ENCODE measurements around the gene AOPEP. TPM values are rescaled to one million over a fixed set of nuclear protein-coding genes. Genes with fewer than 3 reads are reported as not detected.

AOPEP gene
- 1 to 10 TPM; 5.8 to 6.4 TPM for total RNA-seq

DNA sequence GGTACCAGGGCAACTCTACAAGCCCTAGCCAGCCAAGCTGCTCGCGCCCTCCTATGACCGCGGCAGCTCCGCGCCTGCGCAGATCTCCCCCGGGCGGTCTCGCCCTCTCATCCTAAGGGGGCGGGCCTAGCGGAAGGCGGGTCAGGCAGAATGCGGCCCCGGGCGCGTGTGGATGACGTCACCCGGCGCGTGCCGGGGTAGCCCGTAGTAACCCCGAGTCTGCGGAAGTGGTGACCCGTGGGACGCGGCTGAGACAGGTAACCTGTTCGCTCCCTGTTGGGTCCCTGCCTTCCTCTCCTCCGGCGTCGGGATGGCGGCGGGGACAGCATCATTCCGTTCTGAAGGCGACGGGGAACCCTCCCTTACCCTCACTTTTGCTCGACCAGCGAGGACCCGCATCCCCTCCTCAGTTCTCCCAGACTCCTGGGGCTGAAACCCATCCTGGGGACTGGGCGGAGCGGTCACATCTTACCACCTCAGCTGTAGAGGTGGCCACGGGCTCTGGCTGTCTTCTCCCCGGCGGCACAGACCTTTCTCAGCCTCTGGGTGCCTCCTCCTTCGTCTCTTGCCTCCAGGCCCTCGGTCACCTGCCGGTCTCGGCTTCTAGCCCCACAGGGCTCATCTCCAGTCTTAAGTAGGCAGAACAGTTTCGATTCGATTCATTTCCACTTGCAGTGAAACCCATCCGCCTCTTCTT, at the start of gene AOPEP:
Gene AOPEP (plus strand): TSS at position 205 of the 697 bp plus-strand sequence. CDS start 33,085 bp downstream, outside the sequence.
- Mint-ChIP-seq H3K27ac (peak within 1 kb of the TSS; percentile 95), H3K36me3 (ENCODE audit: low read depth) (no peaks in the 10 kb centered on the region), H3K4me3 (peak within 1 kb of the TSS; percentile 99), H3K9me3 (no peaks in the 10 kb centered on the region), H3K27me3 (ENCODE audit: low read depth) (no peaks in the 10 kb centered on the region), H3K4me1 (ENCODE audit: low read depth) (peaks cover 12% of the 10 kb centered on the region)
- CTCF ChIA-PET: interaction anchor here (0.7 kb wide), 1 partner anchor 57 kb away, joined by 3 read pairs; no protein-coding TSS in a partner anchor
- DNase-seq: peak; percentile 99
- intact Hi-C loops (cut with micrococcal nuclease): loop anchor here (1.0 to 10.0 kb wide), 8 partner anchors 57 to 1962 kb away; partner anchors contain the start of genes BICD2, ERCC6L2, FANCC and PTCH1

DNA sequence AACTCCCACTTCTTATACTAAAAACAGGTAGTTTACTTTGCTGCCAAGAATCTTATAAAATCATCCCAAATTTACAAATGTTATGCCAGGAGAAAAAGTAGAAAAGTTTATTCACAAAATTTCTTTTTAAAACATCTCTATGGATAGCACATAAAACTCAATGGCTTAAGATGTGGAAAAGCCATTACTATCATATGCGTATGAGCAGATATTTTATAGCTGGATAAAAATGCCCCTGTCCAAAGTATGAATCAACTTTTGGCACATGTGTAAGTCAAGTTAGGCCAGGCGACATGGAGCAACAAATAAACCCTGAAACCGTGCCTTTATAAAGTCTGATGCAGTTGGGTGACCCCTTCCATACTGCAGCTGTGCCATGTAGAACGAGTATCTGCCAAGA, 48.6 kb upstream of the AOPEP start:
- H3K9me3 Mint-ChIP-seq: no peaks in the 10 kb centered on the region

DNA sequence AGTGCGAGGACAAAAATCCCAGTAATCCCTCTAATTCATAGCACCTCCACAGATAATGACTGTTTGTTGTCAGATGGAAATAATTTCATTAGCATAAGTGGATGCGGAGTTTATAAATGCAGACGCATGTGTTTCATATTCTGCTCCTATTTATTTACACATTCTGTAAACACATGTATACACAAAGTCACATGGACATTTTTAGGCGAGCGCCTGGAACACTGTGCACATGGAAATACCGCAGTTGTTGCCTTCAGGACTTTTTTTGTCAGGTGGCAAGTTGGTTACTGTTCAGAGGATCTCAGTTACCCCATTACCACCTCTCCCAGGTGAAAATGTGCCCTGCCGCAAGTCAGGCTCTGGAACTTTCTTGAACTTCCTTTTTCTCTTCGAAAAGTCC, 46.9 kb upstream of the AOPEP start:
- DNase-seq: no peak
- Mint-ChIP-seq H3K4me1 (ENCODE audit: low read depth) (no peaks in the 10 kb centered on the region), H3K36me3 (ENCODE audit: low read depth) (no peaks in the 10 kb centered on the region), H3K4me3 (no peak overlapping the region), H3K27me3 (ENCODE audit: low read depth) (peaks cover 2% of the 10 kb centered on the region), H3K27ac (no peak overlapping the region), H3K9me3 (no peaks in the 10 kb centered on the region)
- intact Hi-C loops (cut with micrococcal nuclease): no loop called here
- CTCF ChIA-PET: interaction anchor here (0.6 to 4.6 kb wide), 4 partner anchors 10 to 449 kb away, joined by 3 to 122 read pairs (median 20); no protein-coding TSS in a partner anchor

More for the DNA sequence above, 48.6 kb upstream of the AOPEP start:
- Mint-ChIP-seq H3K4me3 (no peak overlapping the region), H3K27ac (no peak overlapping the region), H3K36me3 (ENCODE audit: low read depth) (no peaks in the 10 kb centered on the region), H3K27me3 (ENCODE audit: low read depth) (peaks cover 2% of the 10 kb centered on the region), H3K4me1 (ENCODE audit: low read depth) (no peaks in the 10 kb centered on the region)
- CTCF ChIA-PET: interaction anchor here (0.7 to 2.2 kb wide), 3 partner anchors 423 to 454 kb away, joined by 3 to 11 read pairs (median 3); no protein-coding TSS in a partner anchor
- DNase-seq: no peak
- intact Hi-C loops (cut with micrococcal nuclease): no loop called here

DNA sequence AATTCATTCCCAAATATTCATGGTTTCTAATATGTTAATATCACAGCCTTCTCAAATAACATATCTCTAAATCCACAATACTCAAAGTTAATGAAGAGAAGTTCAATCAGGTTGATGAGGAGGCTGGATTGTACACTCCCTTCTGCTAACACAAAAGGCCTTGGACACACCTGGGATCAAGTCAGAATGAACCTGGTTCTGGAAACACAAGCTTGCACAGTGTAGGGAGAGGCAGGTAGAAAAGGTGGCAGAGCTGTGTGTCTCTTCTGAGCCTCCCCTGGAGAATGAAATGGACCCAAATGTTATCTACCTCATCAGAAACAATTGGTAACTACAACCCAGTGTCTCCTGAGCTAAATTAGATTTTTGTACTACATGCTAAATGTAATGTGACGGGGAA, 46.5 kb upstream of the AOPEP start:
- H3K27me3 Mint-ChIP-seq (ENCODE audit: low read depth): peaks cover 2% of the 10 kb centered on the region
- H3K36me3 Mint-ChIP-seq (ENCODE audit: low read depth): no peaks in the 10 kb centered on the region
- no peak overlapping the region for H3K27ac Mint-ChIP-seq
- H3K9me3 Mint-ChIP-seq: no peaks in the 10 kb centered on the region
- no peak overlapping the region for H3K4me3 Mint-ChIP-seq
- H3K4me1 Mint-ChIP-seq (ENCODE audit: low read depth): no peaks in the 10 kb centered on the region
- DNase-seq: no peak
- CTCF ChIA-PET: interaction anchor here (0.6 to 4.6 kb wide), 10 partner anchors 10 to 1647 kb away, joined by 3 to 122 read pairs (median 4); no protein-coding TSS in a partner anchor
- intact Hi-C loops (cut with micrococcal nuclease): no loop called here

GRCh38 chr9:94680621-94681020, 45.9 kb upstream of the AOPEP start:
- Mint-ChIP-seq H3K9me3 (no peaks in the 10 kb centered on the region), H3K4me3 (no peak overlapping the region), H3K36me3 (ENCODE audit: low read depth) (no peaks in the 10 kb centered on the region), H3K27me3 (ENCODE audit: low read depth) (peaks cover 2% of the 10 kb centered on the region), H3K27ac (no peak overlapping the region), H3K4me1 (ENCODE audit: low read depth) (no peaks in the 10 kb centered on the region)
- CTCF ChIA-PET: interaction anchor here (0.6 to 4.6 kb wide), 17 partner anchors 8 to 1647 kb away, joined by 3 to 122 read pairs (median 4); no protein-coding TSS in a partner anchor
- intact Hi-C loops (cut with micrococcal nuclease): loop anchor here (1.0 kb wide), 4 partner anchors 103 to 1538 kb away; no protein-coding TSS in a partner anchor
- DNase-seq: no peak

- no peaks in the 10 kb centered on the region for H3K9me3 Mint-ChIP-seq
- CTCF ChIA-PET: interaction anchor here (0.6 to 4.6 kb wide), 26 partner anchors 9 to 1646 kb away, joined by 3 to 122 read pairs (median 4); partner anchors contain the start of gene FBP1
- peak; percentile 74 for DNase-seq
- intact Hi-C loops (cut with micrococcal nuclease): loop anchor here (1.0 kb wide), 4 partner anchors 102 to 1537 kb away; no protein-coding TSS in a partner anchor
- no peaks in the 10 kb centered on the region for H3K4me1 Mint-ChIP-seq (ENCODE audit: low read depth)
- H3K36me3 Mint-ChIP-seq (ENCODE audit: low read depth): no peaks in the 10 kb centered on the region
- peaks cover 2% of the 10 kb centered on the region for H3K27me3 Mint-ChIP-seq (ENCODE audit: low read depth)
- no peak overlapping the region for H3K27ac Mint-ChIP-seq
- no peak overlapping the region for H3K4me3 Mint-ChIP-seq
Observed at GRCh38 chr9:94681508-94681907, 45.0 kb upstream of the AOPEP start.

GRCh38 chr9:94685359-94685758, 41.1 kb upstream of the AOPEP start:
- Mint-ChIP-seq H3K4me1 (ENCODE audit: low read depth) (no peaks in the 10 kb centered on the region), H3K9me3 (no peaks in the 10 kb centered on the region), H3K36me3 (ENCODE audit: low read depth) (no peaks in the 10 kb centered on the region), H3K27me3 (ENCODE audit: low read depth) (peaks cover 2% of the 10 kb centered on the region), H3K4me3 (no peak overlapping the region), H3K27ac (no peak overlapping the region)
- DNase-seq: no peak
- intact Hi-C loops (cut with micrococcal nuclease): no loop called here
- CTCF ChIA-PET: interaction anchor here (1.2 kb wide), 1 partner anchor 446 kb away, joined by 3 read pairs; no protein-coding TSS in a partner anchor

DNA sequence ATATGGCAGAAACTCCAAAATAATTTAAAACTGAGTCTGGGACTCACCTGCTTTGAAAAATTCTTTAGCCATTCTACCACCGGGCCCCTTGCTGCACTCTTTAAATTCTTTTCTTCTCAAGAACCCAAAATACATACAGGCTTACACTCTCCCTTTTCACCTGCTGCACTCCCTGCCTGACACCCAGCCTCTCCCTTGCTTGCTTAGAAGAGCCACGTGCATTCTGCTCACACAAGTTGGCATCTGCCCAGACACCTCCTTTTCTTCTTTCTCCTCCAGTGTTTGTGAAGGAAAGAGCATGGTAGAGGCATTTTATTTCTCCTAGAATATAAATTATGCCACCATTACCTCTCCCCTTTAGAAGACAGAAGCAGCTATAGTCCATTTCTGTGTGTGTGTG, 39.0 kb upstream of the AOPEP start:
- H3K9me3 Mint-ChIP-seq: no peaks in the 10 kb centered on the region
- intact Hi-C loops (cut with micrococcal nuclease): no loop called here
- H3K4me1 Mint-ChIP-seq (ENCODE audit: low read depth): no peaks in the 10 kb centered on the region
- CTCF ChIA-PET: interaction anchor here (1.0 kb wide), 1 partner anchor 18 kb away, joined by 3 read pairs; no protein-coding TSS in a partner anchor
- H3K4me3 Mint-ChIP-seq: no peak overlapping the region
- H3K27ac Mint-ChIP-seq: no peak overlapping the region
- DNase-seq: no peak
- H3K27me3 Mint-ChIP-seq (ENCODE audit: low read depth): peaks cover 1% of the 10 kb centered on the region
- H3K36me3 Mint-ChIP-seq (ENCODE audit: low read depth): no peaks in the 10 kb centered on the region

DNA sequence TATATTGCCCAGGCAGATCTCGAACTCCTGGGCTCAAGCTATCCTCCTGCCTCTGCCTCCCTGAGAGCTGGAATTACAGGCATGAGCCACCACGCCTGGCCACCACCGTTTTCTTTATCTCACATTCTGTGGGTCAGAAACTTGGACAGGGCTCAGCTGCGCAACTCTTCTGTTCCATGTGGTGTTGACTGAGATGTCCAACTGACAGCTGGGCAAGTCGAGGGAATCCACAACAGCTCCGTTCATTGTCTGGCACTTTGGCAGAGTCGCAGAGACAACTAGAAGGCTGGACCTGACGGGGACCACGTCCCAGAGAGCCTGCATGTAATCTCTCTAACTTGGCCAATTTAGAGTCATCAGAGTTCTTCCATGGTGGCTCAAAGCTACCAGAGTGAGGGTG, 36.2 kb upstream of the AOPEP start:
- intact Hi-C loops (cut with micrococcal nuclease): no loop called here
- no peak for DNase-seq
- Mint-ChIP-seq H3K27ac (no peak overlapping the region), H3K27me3 (ENCODE audit: low read depth) (peaks cover 1% of the 10 kb centered on the region), H3K36me3 (ENCODE audit: low read depth) (no peaks in the 10 kb centered on the region), H3K9me3 (no peaks in the 10 kb centered on the region), H3K4me1 (ENCODE audit: low read depth) (no peaks in the 10 kb centered on the region), H3K4me3 (no peak overlapping the region)
- CTCF ChIA-PET: interaction anchor here (1.1 kb wide), 1 partner anchor 10 kb away, joined by 4 read pairs; no protein-coding TSS in a partner anchor

GRCh38 chr9:94692601-94693000, 33.9 kb upstream of the AOPEP start:
- CTCF ChIA-PET: interaction anchor here (0.5 kb wide), 1 partner anchor 460 kb away, joined by 3 read pairs; no protein-coding TSS in a partner anchor
- H3K36me3 Mint-ChIP-seq (ENCODE audit: low read depth): no peaks in the 10 kb centered on the region
- no peaks in the 10 kb centered on the region for H3K4me1 Mint-ChIP-seq (ENCODE audit: low read depth)
- intact Hi-C loops (cut with micrococcal nuclease): no loop called here
- no peak overlapping the region for H3K27ac Mint-ChIP-seq
- H3K27me3 Mint-ChIP-seq (ENCODE audit: low read depth): peaks cover 5% of the 10 kb centered on the region
- no peak for DNase-seq
- no peaks in the 10 kb centered on the region for H3K9me3 Mint-ChIP-seq
- no peak overlapping the region for H3K4me3 Mint-ChIP-seq

- CTCF ChIA-PET: interaction anchor here (0.6 to 0.9 kb wide), 2 partner anchors 12 to 24 kb away, joined by 3 read pairs; no protein-coding TSS in a partner anchor
- intact Hi-C loops (cut with micrococcal nuclease): no loop called here
Observed at GRCh38 chr9:94693485-94694204, 32.9 kb upstream of the AOPEP start.

DNA sequence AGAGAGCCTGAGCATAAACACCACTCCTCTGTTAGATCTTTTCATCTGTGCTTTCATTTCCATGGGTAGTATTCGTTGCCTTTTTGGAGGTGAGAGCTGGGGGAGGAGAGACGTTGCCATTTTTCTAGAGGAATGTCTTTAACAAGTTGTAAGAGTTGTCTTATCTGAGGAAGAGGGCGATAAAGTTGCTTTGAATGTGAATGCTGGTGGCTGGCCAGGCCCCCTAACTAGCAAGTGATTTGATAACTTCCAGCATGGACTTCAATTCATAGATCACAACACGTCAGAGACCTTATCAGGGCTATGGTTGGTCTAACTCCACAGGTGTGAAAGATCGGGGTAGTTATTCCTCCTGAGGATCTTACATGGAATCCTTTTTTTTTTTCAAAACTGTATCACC, 30.0 kb upstream of the AOPEP start:
- CTCF ChIA-PET: no interaction called here
- no peaks in the 10 kb centered on the region for H3K9me3 Mint-ChIP-seq
- intact Hi-C loops (cut with micrococcal nuclease): no loop called here
- no peak overlapping the region for H3K27ac Mint-ChIP-seq
- no peak overlapping the region for H3K4me3 Mint-ChIP-seq
- DNase-seq: no peak
- no peaks in the 10 kb centered on the region for H3K4me1 Mint-ChIP-seq (ENCODE audit: low read depth)
- no peaks in the 10 kb centered on the region for H3K36me3 Mint-ChIP-seq (ENCODE audit: low read depth)
- H3K27me3 Mint-ChIP-seq (ENCODE audit: low read depth): peaks cover 5% of the 10 kb centered on the region

More at GRCh38 chr9:94693485-94694204, 32.9 kb upstream of the AOPEP start:
- DNase-seq: no peak
- H3K4me1 Mint-ChIP-seq (ENCODE audit: low read depth): no peaks in the 10 kb centered on the region
- peaks cover 5% of the 10 kb centered on the region for H3K27me3 Mint-ChIP-seq (ENCODE audit: low read depth)
- no peak overlapping the region for H3K27ac Mint-ChIP-seq
- no peaks in the 10 kb centered on the region for H3K36me3 Mint-ChIP-seq (ENCODE audit: low read depth)
- H3K9me3 Mint-ChIP-seq: no peaks in the 10 kb centered on the region
- H3K4me3 Mint-ChIP-seq: no peak overlapping the region

Data from activated naive CD4-positive, alpha-beta T cell treated with anti-CD3 and anti-CD28 coated beads for 36 hours (primary cell).